ENCODE data around the gene HSPB8.

The HSPB8 gene

DNA sequence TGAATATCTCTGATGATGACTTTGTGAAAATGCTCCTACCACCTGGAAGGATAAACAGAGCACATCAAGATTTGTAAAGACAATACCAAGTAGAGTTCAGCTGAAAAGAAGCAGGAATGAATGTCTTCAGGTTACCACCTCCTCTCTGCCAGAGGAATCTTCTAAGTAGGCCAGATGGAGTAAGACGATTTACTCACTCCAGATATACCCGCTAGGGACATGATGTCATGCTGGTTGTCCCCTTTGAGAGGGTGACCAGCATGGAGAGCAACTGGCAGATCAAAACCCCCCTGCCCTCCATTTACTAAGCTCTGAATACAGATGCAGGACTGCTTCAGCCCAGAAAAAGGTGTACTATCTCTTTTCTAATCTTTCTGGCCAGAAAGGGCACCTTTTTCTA is 39.3 kb upstream of the HSPB8 start:
- H3K4me1 ChIP-seq (ENCODE audit: control insufficient read depth in 1 of 2, insufficient read depth in 1 of 2, low read depth in 1 of 2, low read length in 1 of 2): no peaks in the 10 kb centered on the region
- H3K4me3 ChIP-seq (ENCODE audit: low read depth in 1 of 2, low read length in 1 of 2): no peak overlapping the region
- TF ChIP-seq, protein P1, sequence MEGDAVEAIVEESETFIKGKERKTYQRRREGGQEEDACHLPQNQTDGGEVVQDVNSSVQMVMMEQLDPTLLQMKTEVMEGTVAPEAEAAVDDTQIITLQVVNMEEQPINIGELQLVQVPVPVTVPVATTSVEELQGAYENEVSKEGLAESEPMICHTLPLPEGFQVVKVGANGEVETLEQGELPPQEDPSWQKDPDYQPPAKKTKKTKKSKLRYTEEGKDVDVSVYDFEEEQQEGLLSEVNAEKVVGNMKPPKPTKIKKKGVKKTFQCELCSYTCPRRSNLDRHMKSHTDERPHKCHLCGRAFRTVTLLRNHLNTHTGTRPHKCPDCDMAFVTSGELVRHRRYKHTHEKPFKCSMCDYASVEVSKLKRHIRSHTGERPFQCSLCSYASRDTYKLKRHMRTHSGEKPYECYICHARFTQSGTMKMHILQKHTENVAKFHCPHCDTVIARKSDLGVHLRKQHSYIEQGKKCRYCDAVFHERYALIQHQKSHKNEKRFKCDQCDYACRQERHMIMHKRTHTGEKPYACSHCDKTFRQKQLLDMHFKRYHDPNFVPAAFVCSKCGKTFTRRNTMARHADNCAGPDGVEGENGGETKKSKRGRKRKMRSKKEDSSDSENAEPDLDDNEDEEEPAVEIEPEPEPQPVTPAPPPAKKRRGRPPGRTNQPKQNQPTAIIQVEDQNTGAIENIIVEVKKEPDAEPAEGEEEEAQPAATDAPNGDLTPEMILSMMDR (IDR thresholded peaks at IDR 0.05): no peak
- H3K27me3 ChIP-seq: no peaks in the 10 kb centered on the region
- H3K36me3 ChIP-seq: no peaks in the 10 kb centered on the region
- H3K9me3 ChIP-seq: no peaks in the 10 kb centered on the region
- H3K27ac ChIP-seq: no peak overlapping the region

DNA sequence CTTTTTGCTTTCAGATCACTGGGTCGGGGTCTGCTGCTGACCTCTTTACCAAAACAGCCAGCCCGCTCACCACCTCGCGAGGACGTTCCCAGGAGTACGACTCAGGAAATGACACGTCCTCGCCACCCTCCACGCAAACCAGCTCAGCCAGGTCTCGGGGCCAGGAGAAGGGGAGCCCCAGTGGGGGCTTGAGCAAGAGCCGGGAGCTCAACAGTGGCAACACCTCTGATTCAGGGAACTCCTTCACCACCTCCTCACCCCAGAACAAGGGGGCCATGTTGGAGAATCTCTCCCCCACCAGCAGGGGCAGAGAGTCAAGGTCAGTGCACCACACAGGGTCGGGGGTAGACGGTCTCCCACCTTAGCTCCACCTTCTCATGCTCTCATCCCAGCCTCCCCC is 33.4 kb upstream of the HSPB8 start:
- H3K4me1 ChIP-seq (ENCODE audit: control insufficient read depth in 1 of 2, insufficient read depth in 1 of 2, low read depth in 1 of 2, low read length in 1 of 2): no peaks in the 10 kb centered on the region
- TF ChIP-seq, protein P1 (IDR thresholded peaks at IDR 0.05): no peak

DNA sequence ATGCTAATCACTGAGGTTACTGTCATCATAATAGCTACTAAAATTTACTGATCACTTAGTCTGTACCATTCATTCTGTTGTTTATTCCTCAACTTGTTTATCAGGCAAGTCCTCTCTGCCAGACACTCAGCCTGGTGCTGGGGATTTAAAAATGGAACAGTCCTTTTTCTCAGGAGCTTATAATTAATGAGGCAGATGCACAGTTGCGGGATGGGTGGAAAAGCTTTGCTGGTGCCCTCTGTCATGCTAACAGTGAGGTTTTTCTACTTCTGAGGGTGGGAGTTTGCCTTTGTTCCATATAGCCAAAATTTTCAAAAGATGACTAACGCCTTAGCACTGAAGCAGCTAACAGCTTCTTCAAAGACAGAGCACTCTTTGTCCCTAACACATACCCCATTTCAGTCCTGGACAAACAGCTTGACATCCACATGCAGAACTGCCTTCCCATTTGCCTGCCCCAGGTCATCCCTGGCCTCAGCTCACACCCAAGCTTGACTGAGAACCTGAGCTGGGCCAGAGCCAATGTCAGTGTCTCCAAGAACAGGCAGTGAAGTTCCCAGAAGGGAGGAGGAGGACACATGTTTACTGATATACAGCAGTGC is 30.8 kb upstream of the HSPB8 start:
- no peak overlapping the region for H3K4me3 ChIP-seq (ENCODE audit: low read depth in 1 of 2, low read length in 1 of 2)
- TF ChIP-seq, protein P1 (IDR thresholded peaks at IDR 0.05): no peak
- no peak overlapping the region for H3K27ac ChIP-seq
- H3K36me3 ChIP-seq: no peaks in the 10 kb centered on the region
- peaks cover 6% of the 10 kb centered on the region for H3K27me3 ChIP-seq
- H3K9me3 ChIP-seq: no peaks in the 10 kb centered on the region
- H3K4me1 ChIP-seq (ENCODE audit: control insufficient read depth in 1 of 2, insufficient read depth in 1 of 2, low read depth in 1 of 2, low read length in 1 of 2): no peaks in the 10 kb centered on the region

More for the DNA sequence above, 33.4 kb upstream of the HSPB8 start:
- Histone ChIP-seq H3K9me3 (no peaks in the 10 kb centered on the region), H3K36me3 (no peaks in the 10 kb centered on the region), H3K27me3 (no peaks in the 10 kb centered on the region), H3K27ac (no peak overlapping the region), H3K4me3 (ENCODE audit: low read depth in 1 of 2, low read length in 1 of 2) (no peak overlapping the region)

DNA sequence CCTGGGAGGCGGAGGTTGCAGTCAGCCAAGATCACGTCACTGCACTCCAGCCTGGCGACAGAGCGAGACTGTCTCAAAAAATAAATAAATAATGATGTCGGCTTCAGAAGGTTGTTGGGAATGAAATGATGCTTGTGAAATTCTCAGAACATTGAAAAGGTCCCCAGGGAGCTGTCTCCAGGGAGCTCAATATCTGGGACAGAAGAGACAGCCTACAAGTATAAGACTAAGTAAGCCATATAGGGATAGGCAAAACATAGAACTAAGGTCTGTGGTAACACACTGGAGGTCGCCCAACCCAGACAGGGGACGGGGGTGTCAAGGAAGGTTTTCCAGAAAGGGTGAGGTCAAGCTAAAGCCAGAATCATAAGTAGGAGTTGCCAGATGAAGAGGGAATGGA is 29.5 kb upstream of the HSPB8 start:
- H3K27ac ChIP-seq: no peak overlapping the region
- H3K4me1 ChIP-seq (ENCODE audit: control insufficient read depth in 1 of 2, insufficient read depth in 1 of 2, low read depth in 1 of 2, low read length in 1 of 2): no peaks in the 10 kb centered on the region
- no peak overlapping the region for H3K4me3 ChIP-seq (ENCODE audit: low read depth in 1 of 2, low read length in 1 of 2)
- H3K36me3 ChIP-seq: no peaks in the 10 kb centered on the region
- H3K9me3 ChIP-seq: no peaks in the 10 kb centered on the region
- TF ChIP-seq, protein P1 (IDR thresholded peaks at IDR 0.05): no peak
- H3K27me3 ChIP-seq: peaks cover 19% of the 10 kb centered on the region

DNA sequence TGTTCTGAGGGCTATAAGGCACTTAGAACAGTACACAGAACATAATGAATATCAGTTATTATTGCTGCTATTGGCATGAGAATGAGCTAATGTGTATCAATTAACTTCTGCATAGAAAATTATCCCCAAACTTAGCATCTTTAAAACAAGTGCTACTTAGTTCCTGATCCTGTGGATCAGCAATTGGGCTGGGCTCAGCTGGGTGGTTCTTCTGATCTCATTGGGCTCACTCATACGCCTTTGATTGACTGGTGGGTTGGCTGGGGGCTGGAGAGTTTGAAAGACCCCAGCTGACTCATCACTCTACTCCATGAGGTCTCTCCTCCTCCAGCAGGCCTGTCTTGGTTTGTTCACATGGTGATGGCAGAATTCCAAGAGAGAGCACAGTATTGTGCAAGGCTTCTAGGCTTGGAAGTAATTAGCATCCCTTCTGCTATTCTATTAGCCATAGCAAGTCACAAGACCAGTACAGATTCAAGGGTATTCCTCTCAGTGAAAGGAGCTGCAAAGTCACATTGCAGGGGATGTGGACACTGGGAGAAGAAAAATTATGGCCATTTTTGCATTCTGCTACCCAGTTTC is 27.2 kb upstream of the HSPB8 start:
- Histone ChIP-seq H3K36me3 (no peaks in the 10 kb centered on the region), H3K27me3 (peaks cover 29% of the 10 kb centered on the region), H3K4me3 (ENCODE audit: low read depth in 1 of 2, low read length in 1 of 2) (no peak overlapping the region), H3K9me3 (no peaks in the 10 kb centered on the region), H3K27ac (no peak overlapping the region), H3K4me1 (ENCODE audit: control insufficient read depth in 1 of 2, insufficient read depth in 1 of 2, low read depth in 1 of 2, low read length in 1 of 2) (no peaks in the 10 kb centered on the region)
- TF ChIP-seq, protein P1 (IDR thresholded peaks at IDR 0.05): no peak

Data from neutrophil (primary cell).